DOHH2 (cell line): ENCODE results near the gene IGSF22.

Experiments used
- EZH2phosphoT487 ChIP-seq: fragments of 200-600 bp; sonication (generic); IDR thresholded peaks from 2 replicates; pipeline ENCODE4 v1.6.1; 2017; ENCODE audit warnings: borderline replicate concordance, mild to moderate bottlenecking, antibody characterized with exemption, low read length, moderate library complexity, mixed read lengths
- TF ChIP-seq, protein P1 (sequence below): fragments of 200-600 bp; sonication (generic); IDR thresholded peaks from one replicate; pipeline ENCODE4 v1.5.1; 2014; ENCODE audit warnings: antibody characterized with exemption, mild to moderate bottlenecking, low read depth, low read length; ENCODE audit not compliant: poor library complexity, severe bottlenecking

DNA sequence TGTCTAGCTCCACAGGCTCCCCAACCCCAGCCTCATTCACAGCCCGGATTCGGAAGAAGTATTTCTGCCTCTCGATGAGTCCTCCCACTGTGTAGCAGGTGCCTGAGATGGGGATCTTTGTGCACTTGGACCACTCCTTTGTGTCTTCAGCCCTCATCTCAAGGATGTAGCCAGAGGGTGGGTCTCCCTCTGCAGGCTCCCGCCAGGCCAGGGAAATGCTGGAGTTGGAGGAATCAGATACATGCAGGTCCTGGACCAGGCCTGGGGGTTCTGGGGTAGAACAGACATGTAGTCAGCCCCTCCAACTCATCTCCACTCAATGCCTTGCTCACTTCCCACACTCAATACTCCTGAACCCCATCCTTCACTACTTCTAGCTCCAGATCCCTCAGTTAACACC is 16.6 kb downstream of the IGSF22 start:
- TF ChIP-seq, protein P1, sequence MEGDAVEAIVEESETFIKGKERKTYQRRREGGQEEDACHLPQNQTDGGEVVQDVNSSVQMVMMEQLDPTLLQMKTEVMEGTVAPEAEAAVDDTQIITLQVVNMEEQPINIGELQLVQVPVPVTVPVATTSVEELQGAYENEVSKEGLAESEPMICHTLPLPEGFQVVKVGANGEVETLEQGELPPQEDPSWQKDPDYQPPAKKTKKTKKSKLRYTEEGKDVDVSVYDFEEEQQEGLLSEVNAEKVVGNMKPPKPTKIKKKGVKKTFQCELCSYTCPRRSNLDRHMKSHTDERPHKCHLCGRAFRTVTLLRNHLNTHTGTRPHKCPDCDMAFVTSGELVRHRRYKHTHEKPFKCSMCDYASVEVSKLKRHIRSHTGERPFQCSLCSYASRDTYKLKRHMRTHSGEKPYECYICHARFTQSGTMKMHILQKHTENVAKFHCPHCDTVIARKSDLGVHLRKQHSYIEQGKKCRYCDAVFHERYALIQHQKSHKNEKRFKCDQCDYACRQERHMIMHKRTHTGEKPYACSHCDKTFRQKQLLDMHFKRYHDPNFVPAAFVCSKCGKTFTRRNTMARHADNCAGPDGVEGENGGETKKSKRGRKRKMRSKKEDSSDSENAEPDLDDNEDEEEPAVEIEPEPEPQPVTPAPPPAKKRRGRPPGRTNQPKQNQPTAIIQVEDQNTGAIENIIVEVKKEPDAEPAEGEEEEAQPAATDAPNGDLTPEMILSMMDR = no peak
- TF ChIP-seq EZH2phosphoT487 = no peak
